Progenitor cell of endocrine pancreas (in vitro differentiated cells): ENCODE measurements around the gene SZRD1. TPM values are rescaled to one million over a fixed set of nuclear protein-coding genes. Genes with fewer than 3 reads are reported as not detected.

Experiments
- DNase-seq: peaks from one replicate; pipeline ENCODE4 v3.0.0; 2021; ENCODE audit warnings: low spot score; ENCODE audit not compliant: unreplicated experiment
- H3K27ac Mint-ChIP-seq: 2 replicates; pipeline ENCODE4 v1.8.0; 2021; ENCODE audit warnings: mild to moderate bottlenecking, moderate library complexity, mixed read lengths
- H3K27me3 Mint-ChIP-seq: 2 replicates; pipeline ENCODE4 v1.8.0; 2021; ENCODE audit warnings: mixed read lengths
- H3K36me3 Mint-ChIP-seq: 2 replicates; pipeline ENCODE4 v1.8.0; 2022; ENCODE audit warnings: mixed read lengths; ENCODE audit not compliant: insufficient read depth
- H3K4me1 Mint-ChIP-seq: 2 replicates; pipeline ENCODE4 v1.8.0; 2021; ENCODE audit warnings: low read depth, mixed read lengths
- H3K4me3 Mint-ChIP-seq: 2 replicates; pipeline ENCODE4 v1.8.0; 2021; ENCODE audit warnings: low read depth, mild to moderate bottlenecking, moderate library complexity, mixed read lengths
- H3K9me3 Mint-ChIP-seq: 2 replicates; pipeline ENCODE4 v1.8.0; 2021; ENCODE audit warnings: low read depth, mixed read lengths
- total RNA-seq: library from RNA; stranded (reverse); gene quantifications from 2 replicates; pipeline ENCODE4 v1.2.1, GENCODE V29; 2021
- TF ChIP-seq, protein P1 (sequence below): fragments of 200-600 bp; sonication (generic); IDR thresholded peaks from one replicate; pipeline ENCODE4 v1.5.0; 2021; ENCODE audit warnings: antibody characterized with exemption, mild to moderate bottlenecking; ENCODE audit not compliant: unreplicated experiment

SZRD1 gene
- total RNA-seq, 1 donor from 2014 or later: 119 TPM

- Mint-ChIP-seq H3K4me1 (peaks cover 10% of the 10 kb centered on the region), H3K27ac (peak within 1 kb of the TSS; percentile 92), H3K9me3 (no peaks in the 10 kb centered on the region), H3K27me3 (no peaks in the 10 kb centered on the region), H3K4me3 (peak within 1 kb of the TSS; percentile 89), H3K36me3 (peaks cover 4% of the 10 kb centered on the region)
- peak; percentile 97 for DNase-seq
- TF ChIP-seq, protein P1, sequence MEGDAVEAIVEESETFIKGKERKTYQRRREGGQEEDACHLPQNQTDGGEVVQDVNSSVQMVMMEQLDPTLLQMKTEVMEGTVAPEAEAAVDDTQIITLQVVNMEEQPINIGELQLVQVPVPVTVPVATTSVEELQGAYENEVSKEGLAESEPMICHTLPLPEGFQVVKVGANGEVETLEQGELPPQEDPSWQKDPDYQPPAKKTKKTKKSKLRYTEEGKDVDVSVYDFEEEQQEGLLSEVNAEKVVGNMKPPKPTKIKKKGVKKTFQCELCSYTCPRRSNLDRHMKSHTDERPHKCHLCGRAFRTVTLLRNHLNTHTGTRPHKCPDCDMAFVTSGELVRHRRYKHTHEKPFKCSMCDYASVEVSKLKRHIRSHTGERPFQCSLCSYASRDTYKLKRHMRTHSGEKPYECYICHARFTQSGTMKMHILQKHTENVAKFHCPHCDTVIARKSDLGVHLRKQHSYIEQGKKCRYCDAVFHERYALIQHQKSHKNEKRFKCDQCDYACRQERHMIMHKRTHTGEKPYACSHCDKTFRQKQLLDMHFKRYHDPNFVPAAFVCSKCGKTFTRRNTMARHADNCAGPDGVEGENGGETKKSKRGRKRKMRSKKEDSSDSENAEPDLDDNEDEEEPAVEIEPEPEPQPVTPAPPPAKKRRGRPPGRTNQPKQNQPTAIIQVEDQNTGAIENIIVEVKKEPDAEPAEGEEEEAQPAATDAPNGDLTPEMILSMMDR: peak; percentile 88
These were observed 73.6 kb downstream of the SZRD1 start, which contains the start of gene NECAP2 for GRCh38 chr1:16440470-16441281. TSS of gene NECAP2 (plus strand) at chr1:16440724. CDS start at chr1:16440762, 38 bp downstream.

DNA sequence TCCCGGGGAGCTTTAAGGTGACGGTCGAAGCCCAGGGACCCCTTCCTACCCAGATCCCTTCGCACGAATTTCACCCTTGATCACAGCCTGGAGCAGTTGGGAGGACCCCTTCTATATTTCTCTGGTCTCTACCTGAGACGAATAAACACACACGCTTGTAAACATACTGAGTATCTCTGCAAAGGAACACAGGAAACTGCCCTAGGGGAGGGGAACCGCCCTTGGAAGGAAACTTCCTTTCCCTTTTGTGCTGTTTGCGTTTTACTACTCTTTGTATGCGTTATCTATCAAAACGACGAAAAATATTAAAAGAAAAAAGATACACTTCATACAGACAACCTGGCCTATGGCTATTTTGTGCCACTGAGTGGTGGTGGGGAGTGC lies 74.2 kb downstream of the SZRD1 start:
- Mint-ChIP-seq H3K36me3 (peaks cover 4% of the 10 kb centered on the region), H3K4me3 (peak overlapping the region; percentile 89), H3K27ac (peak overlapping the region; percentile 92), H3K9me3 (no peaks in the 10 kb centered on the region), H3K4me1 (peaks cover 10% of the 10 kb centered on the region), H3K27me3 (no peaks in the 10 kb centered on the region)
- TF ChIP-seq, protein P1: no peak
- DNase-seq: no peak

DNA sequence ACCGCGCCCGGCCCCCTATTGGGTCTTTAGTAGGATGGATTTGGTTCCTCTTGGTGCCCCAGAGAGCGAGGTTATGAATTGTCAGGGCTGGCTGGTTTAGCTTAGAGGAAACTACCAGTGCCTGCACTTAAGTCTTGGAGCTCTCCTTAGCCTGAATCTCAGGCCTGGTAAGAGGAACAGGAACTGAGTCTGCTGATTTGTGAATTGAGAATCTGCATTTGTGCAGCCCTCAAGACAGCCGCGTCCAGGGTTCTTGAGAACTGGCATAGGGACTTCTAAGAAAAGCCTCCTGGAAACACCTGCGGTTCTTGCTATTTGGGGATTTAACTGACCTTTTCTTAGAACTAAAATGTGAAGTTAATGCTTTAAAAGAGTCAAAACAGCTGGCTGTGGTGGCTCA lies 75.2 kb downstream of the SZRD1 start:
- no peak overlapping the region for H3K27ac Mint-ChIP-seq
- DNase-seq: no peak
- peaks cover 10% of the 10 kb centered on the region for H3K4me1 Mint-ChIP-seq
- TF ChIP-seq, protein P1: no peak
- H3K9me3 Mint-ChIP-seq: no peaks in the 10 kb centered on the region
- no peaks in the 10 kb centered on the region for H3K27me3 Mint-ChIP-seq
- peaks cover 4% of the 10 kb centered on the region for H3K36me3 Mint-ChIP-seq
- peak overlapping the region; percentile 89 for H3K4me3 Mint-ChIP-seq

- H3K9me3 Mint-ChIP-seq: no peaks in the 10 kb centered on the region
- no peaks in the 10 kb centered on the region for H3K27me3 Mint-ChIP-seq
- DNase-seq: no peak
- peak overlapping the region; percentile 53 for H3K4me3 Mint-ChIP-seq
- H3K4me1 Mint-ChIP-seq: peaks cover 10% of the 10 kb centered on the region
- TF ChIP-seq, protein P1: no peak
- peak overlapping the region; percentile 80 for H3K27ac Mint-ChIP-seq
- peaks cover 4% of the 10 kb centered on the region for H3K36me3 Mint-ChIP-seq
These were observed 75.9 kb downstream of the SZRD1 start for GRCh38 chr1:16442941-16443340.

DNA sequence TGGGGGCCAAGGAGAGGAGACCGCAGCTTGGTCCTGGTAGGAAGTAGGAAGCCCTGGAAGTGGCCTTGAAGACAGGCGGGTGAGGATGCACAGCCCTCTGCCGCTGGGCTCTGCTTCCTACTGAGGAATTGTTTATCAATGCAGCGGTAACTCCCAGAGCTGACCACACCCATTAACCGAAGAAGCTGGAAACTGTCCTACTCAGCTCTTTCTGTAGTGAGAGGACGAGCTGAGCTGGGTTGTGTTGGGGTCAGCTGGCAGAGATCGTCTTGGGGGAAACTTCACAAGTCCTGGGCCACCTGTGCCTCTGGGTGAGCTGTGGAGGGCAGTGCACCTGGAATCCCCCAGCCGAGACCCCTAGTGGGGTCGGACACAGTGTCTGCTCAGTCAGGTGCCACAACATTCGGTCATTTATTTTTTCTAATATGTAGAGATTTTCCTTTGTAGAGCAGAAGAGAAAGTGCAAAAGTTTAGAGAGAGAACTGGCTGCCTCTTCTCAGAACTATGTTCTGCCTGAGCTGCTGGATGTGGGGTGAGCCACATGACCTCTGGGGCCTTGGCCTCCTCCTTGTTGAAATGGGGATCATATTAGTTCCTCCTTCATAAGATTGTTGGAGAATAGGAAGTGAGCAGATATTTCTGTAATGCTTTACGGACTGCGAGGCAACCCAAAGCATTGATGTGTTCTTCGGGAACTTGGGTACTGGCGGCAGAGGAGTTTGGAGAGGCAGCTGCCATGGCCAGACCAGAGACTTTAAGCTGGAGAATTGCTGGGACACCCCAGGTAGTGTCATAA lies 77.1 kb downstream of the SZRD1 start:
- H3K4me3 Mint-ChIP-seq: no peak overlapping the region
- no peak overlapping the region for H3K27ac Mint-ChIP-seq
- no peaks in the 10 kb centered on the region for H3K27me3 Mint-ChIP-seq
- DNase-seq: no peak
- no peaks in the 10 kb centered on the region for H3K9me3 Mint-ChIP-seq
- peaks cover 4% of the 10 kb centered on the region for H3K36me3 Mint-ChIP-seq
- peaks cover 10% of the 10 kb centered on the region for H3K4me1 Mint-ChIP-seq
- TF ChIP-seq, protein P1: no peak
